Measurements from ENCODE around the gene REST. TPM values are rescaled to one million over a fixed set of nuclear protein-coding genes. Genes with fewer than 3 reads are reported as not detected.

The REST gene
- total RNA-seq, 1 experiment from 2014 or later: 98.1 TPM

- no peak overlapping the region for H4K5ac ChIP-seq (ENCODE audit: insufficient read length, low read depth, low read length)
- no peak overlapping the region for H2BK12ac ChIP-seq (ENCODE audit: insufficient read length, low read depth, low read length)
- no peaks in the 10 kb centered on the region for H4K20me1 ChIP-seq (ENCODE audit: control insufficient read depth, insufficient read depth, insufficient read length)
- peaks cover 3 to 7% (median 4%) of the 10 kb centered on the region in 3 experiments; a peak in 6 of 7 replicates for H3K36me3 Mint-ChIP-seq (ENCODE audit: insufficient read depth in 1 of 3, low read depth in 3 of 3)
- no peaks in the 10 kb centered on the region; the same call in 1 of the 2 replicates for H3K27me3 ChIP-seq (ENCODE audit: insufficient read depth, low read length)
- H3K27ac Mint-ChIP-seq: no peak overlapping the region
- DNase-seq: no peak
- no peak overlapping the region for H3K23ac ChIP-seq (ENCODE audit: insufficient read length, low read depth, low read length)
- no peak for TF ChIP-seq CTCF (conservative IDR thresholded peaks at IDR 0.05)
- no peak overlapping the region for H2BK120ac ChIP-seq (ENCODE audit: low read depth, low read length, poor library complexity, severe bottlenecking)
- H3K79me1 ChIP-seq (ENCODE audit: insufficient read depth, low read depth, low read length, poor library complexity, severe bottlenecking): no peaks in the 10 kb centered on the region
- no peak overlapping the region for H2BK5ac ChIP-seq (ENCODE audit: insufficient read length, low read length)
- no peak overlapping the region for H3K4me2 ChIP-seq (ENCODE audit: insufficient read depth, insufficient read length, low read length)
- peaks cover 16% of the 10 kb centered on the region for H3K23me2 ChIP-seq (ENCODE audit: insufficient read length, low read depth, low read length, poor library complexity, severe bottlenecking)
- H3K4me1 Mint-ChIP-seq: peaks cover 34 to 48% of the 10 kb centered on the region in 2 experiments
- H3K27ac ChIP-seq (ENCODE audit: insufficient read length, low read depth, low read length): no peak overlapping the region
- H3K4me1 ChIP-seq (ENCODE audit: insufficient read depth, low read length): peaks cover 6% of the 10 kb centered on the region; the same call in 1 of the 2 replicates
- no peak overlapping the region for H3K14ac ChIP-seq (ENCODE audit: insufficient read depth, low read length)
- no peak overlapping the region for H3K4me3 Mint-ChIP-seq
- no peak overlapping the region for H3K56ac ChIP-seq (ENCODE audit: insufficient read length, low read depth, low read length)
- no peak overlapping the region for H3K4ac ChIP-seq (ENCODE audit: low read depth, low read length)
- WGBS (ENCODE audit: extremely low coverage, insufficient read length, low lambda C conversion rate): no CpG with 5 or more reads among the region's 1 CpG
- no peak overlapping the region for H3T11ph ChIP-seq (ENCODE audit: low read length)
- no peak overlapping the region for H4K8ac ChIP-seq (replicated peaks; ENCODE audit: insufficient read length, low read depth, low read length)
- no peak overlapping the region for H2AFZ ChIP-seq (ENCODE audit: low read length)
- H3K27me3 Mint-ChIP-seq (ENCODE audit: low read depth): peaks cover 39% of the 10 kb centered on the region
- H3K9me3 Mint-ChIP-seq: peaks cover 0 to 2% of the 10 kb centered on the region in 2 experiments; a peak in 2 of 5 replicates
- no peak overlapping the region for H4K91ac ChIP-seq (ENCODE audit: insufficient read length, low read depth, low read length)
- no peak overlapping the region for H2BK15ac ChIP-seq (ENCODE audit: low read depth, low read length)
- H3K18ac ChIP-seq (ENCODE audit: insufficient read length, low read depth, low read length): no peak overlapping the region
- no peak overlapping the region for H2BK20ac ChIP-seq (ENCODE audit: low read depth, low read length, poor library complexity, severe bottlenecking)
- H2AK5ac ChIP-seq (ENCODE audit: insufficient read length, low read length): no peak overlapping the region
- H3K9me3 ChIP-seq (ENCODE audit: control insufficient read depth, low read depth, low read length): no peaks in the 10 kb centered on the region
- H3K79me2 ChIP-seq (ENCODE audit: insufficient read depth, low read length): peaks cover 8% of the 10 kb centered on the region; the same call in 1 of the 2 replicates
- H3K9ac ChIP-seq (ENCODE audit: extremely low read depth, insufficient read length, low read length): no peak overlapping the region
Measured at GRCh38 chr4:56905796-56906195, 1.9 kb upstream of the REST start.

Measured in H9 (cell line).